GM18519 (cell line): Measurements from ENCODE around the gene PTBP1.

Source experiments
- ATAC-seq: cut with Tn5 transposase; IDR thresholded peaks from one replicate; pipeline ENCODE4 v1.9.1; 2021; ENCODE audit warnings: mild to moderate bottlenecking, moderate library complexity; ENCODE audit not compliant: unreplicated experiment, low FRiP score

PTBP1 gene

GRCh38 chr19:772063-772462 lies 25.2 kb upstream of the PTBP1 start:
- no peak for ATAC-seq

GRCh38 chr19:772730-773436 lies 24.4 kb upstream of the PTBP1 start:
- ATAC-seq, result no peak

GRCh38 chr19:776549-776948 lies 20.7 kb upstream of the PTBP1 start:
- ATAC-seq, result no peak

- no peak for ATAC-seq
Observed at GRCh38 chr19:778910-779653, 18.2 kb upstream of the PTBP1 start.

GRCh38 chr19:780935-781334 lies 16.3 kb upstream of the PTBP1 start:
- no peak for ATAC-seq

- ATAC-seq, result no peak
Observed at GRCh38 chr19:781800-782184, 15.5 kb upstream of the PTBP1 start.

- ATAC-seq, result no peak
Observed at GRCh38 chr19:782185-782877, 14.9 kb upstream of the PTBP1 start.

- no peak for ATAC-seq
Observed at GRCh38 chr19:782878-783668, 14.2 kb upstream of the PTBP1 start.

- no peak for ATAC-seq
Observed at GRCh38 chr19:784541-784940, 12.7 kb upstream of the PTBP1 start.

GRCh38 chr19:787536-787935 lies 9.7 kb upstream of the PTBP1 start:
- ATAC-seq, result no peak

GRCh38 chr19:788686-788982 lies 8.6 kb upstream of the PTBP1 start:
- ATAC-seq, result no peak

- no peak for ATAC-seq
Observed at GRCh38 chr19:788983-789700, 8.1 kb upstream of the PTBP1 start.

- ATAC-seq, result no peak
Observed at GRCh38 chr19:789701-790060, 7.6 kb upstream of the PTBP1 start.

- no peak for ATAC-seq
Observed at GRCh38 chr19:791007-791566, 6.2 kb upstream of the PTBP1 start.

- ATAC-seq, result no peak
Observed at GRCh38 chr19:791567-792305, 5.5 kb upstream of the PTBP1 start.

- no peak for ATAC-seq
Observed at GRCh38 chr19:792306-792885, 4.9 kb upstream of the PTBP1 start.

GRCh38 chr19:793806-794205 lies 3.4 kb upstream of the PTBP1 start:
- ATAC-seq, result no peak

GRCh38 chr19:795073-795611 lies 2.1 kb upstream of the PTBP1 start:
- ATAC-seq, result no peak
